ENCODE measurements around the gene GPC1.

DNA sequence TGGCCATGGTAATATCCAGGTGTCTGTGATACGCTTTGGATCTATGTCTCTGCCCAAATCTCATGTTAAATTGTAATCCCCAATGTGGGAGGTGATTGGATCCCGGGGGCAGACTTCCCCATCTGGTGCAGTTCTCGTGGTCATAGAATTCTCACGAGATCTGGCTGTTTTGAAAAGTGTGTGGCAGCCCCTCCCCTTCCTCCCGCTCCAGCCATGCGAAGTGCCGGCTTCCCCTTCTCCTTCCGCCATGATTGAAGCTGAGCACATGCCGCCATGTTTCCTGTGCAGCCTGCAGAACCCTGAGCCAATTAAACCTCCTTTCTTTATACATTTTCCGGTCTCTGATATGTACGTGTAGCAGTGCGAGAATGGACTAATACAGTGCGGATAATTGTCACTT, 42.5 kb downstream of the GPC1 start:
- TF ChIP-seq, protein P1, sequence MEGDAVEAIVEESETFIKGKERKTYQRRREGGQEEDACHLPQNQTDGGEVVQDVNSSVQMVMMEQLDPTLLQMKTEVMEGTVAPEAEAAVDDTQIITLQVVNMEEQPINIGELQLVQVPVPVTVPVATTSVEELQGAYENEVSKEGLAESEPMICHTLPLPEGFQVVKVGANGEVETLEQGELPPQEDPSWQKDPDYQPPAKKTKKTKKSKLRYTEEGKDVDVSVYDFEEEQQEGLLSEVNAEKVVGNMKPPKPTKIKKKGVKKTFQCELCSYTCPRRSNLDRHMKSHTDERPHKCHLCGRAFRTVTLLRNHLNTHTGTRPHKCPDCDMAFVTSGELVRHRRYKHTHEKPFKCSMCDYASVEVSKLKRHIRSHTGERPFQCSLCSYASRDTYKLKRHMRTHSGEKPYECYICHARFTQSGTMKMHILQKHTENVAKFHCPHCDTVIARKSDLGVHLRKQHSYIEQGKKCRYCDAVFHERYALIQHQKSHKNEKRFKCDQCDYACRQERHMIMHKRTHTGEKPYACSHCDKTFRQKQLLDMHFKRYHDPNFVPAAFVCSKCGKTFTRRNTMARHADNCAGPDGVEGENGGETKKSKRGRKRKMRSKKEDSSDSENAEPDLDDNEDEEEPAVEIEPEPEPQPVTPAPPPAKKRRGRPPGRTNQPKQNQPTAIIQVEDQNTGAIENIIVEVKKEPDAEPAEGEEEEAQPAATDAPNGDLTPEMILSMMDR (conservative IDR thresholded peaks at IDR 0.05), result no peak
- no peak for TF ChIP-seq ZFX (IDR thresholded peaks at IDR 0.05)

Data from C4-2B (cell line).